ENCODE measurements around the gene AP1B1.

AP1B1 gene

GRCh38 chr22:29325785-29326315 lies 62.5 kb downstream of the AP1B1 start:
- Histone ChIP-seq H3K27ac (no peak overlapping the region), H3K4me1 (ENCODE audit: control insufficient read depth in 1 of 2, insufficient read depth in 1 of 2, low read depth in 1 of 2, low read length in 1 of 2) (no peaks in the 10 kb centered on the region), H3K4me3 (ENCODE audit: low read depth in 1 of 2, low read length in 1 of 2) (no peak overlapping the region), H3K9me3 (no peaks in the 10 kb centered on the region), H3K27me3 (no peaks in the 10 kb centered on the region), H3K36me3 (peaks cover 55% of the 10 kb centered on the region)
- TF ChIP-seq CTCF (IDR thresholded peaks at IDR 0.05) = no peak

GRCh38 chr22:29325356-29325755 lies 63.0 kb downstream of the AP1B1 start:
- Histone ChIP-seq H3K4me1 (ENCODE audit: control insufficient read depth in 1 of 2, insufficient read depth in 1 of 2, low read depth in 1 of 2, low read length in 1 of 2) (no peaks in the 10 kb centered on the region), H3K27me3 (no peaks in the 10 kb centered on the region), H3K9me3 (no peaks in the 10 kb centered on the region), H3K27ac (no peak overlapping the region), H3K36me3 (peaks cover 50% of the 10 kb centered on the region), H3K4me3 (ENCODE audit: low read depth in 1 of 2, low read length in 1 of 2) (no peak overlapping the region)
- TF ChIP-seq CTCF (IDR thresholded peaks at IDR 0.05) = no peak

GRCh38 chr22:29323641-29324040 lies 64.7 kb downstream of the AP1B1 start:
- Histone ChIP-seq H3K36me3 (peaks cover 33% of the 10 kb centered on the region), H3K4me3 (ENCODE audit: low read depth in 1 of 2, low read length in 1 of 2) (no peak overlapping the region), H3K27me3 (no peaks in the 10 kb centered on the region), H3K27ac (no peak overlapping the region), H3K9me3 (no peaks in the 10 kb centered on the region), H3K4me1 (ENCODE audit: control insufficient read depth in 1 of 2, insufficient read depth in 1 of 2, low read depth in 1 of 2, low read length in 1 of 2) (no peaks in the 10 kb centered on the region)
- TF ChIP-seq CTCF (IDR thresholded peaks at IDR 0.05) = no peak

GRCh38 chr22:29320546-29320945 lies 67.8 kb downstream of the AP1B1 start:
- no peak for TF ChIP-seq CTCF (IDR thresholded peaks at IDR 0.05)
- Histone ChIP-seq H3K4me1 (ENCODE audit: control insufficient read depth in 1 of 2, insufficient read depth in 1 of 2, low read depth in 1 of 2, low read length in 1 of 2) (peaks cover 0 to 2% of the 10 kb centered on the region in 2 experiments), H3K4me3 (ENCODE audit: low read depth in 1 of 2, low read length in 1 of 2) (no peak overlapping the region), H3K27ac (no peak overlapping the region), H3K9me3 (no peaks in the 10 kb centered on the region), H3K36me3 (peaks cover 2% of the 10 kb centered on the region), H3K27me3 (peaks cover 26% of the 10 kb centered on the region)

- Histone ChIP-seq H3K36me3 (no peaks in the 10 kb centered on the region), H3K27me3 (peaks cover 40% of the 10 kb centered on the region), H3K9me3 (no peaks in the 10 kb centered on the region), H3K4me3 (ENCODE audit: low read depth in 1 of 2, low read length in 1 of 2) (no peak overlapping the region), H3K4me1 (ENCODE audit: control insufficient read depth in 1 of 2, insufficient read depth in 1 of 2, low read depth in 1 of 2, low read length in 1 of 2) (peaks cover 0 to 13% of the 10 kb centered on the region in 2 experiments), H3K27ac (no peak overlapping the region)
- no peak for TF ChIP-seq CTCF (IDR thresholded peaks at IDR 0.05)
These were observed 69.3 kb downstream of the AP1B1 start for GRCh38 chr22:29319072-29319471.
